ENCODE results near the gene MCOLN1. TPM values are rescaled to one million over a fixed set of nuclear protein-coding genes. Genes with fewer than 3 reads are reported as not detected.

The MCOLN1 gene
- total and polyA plus RNA-seq, 9 of the 15 experiments (the other 6 are each of a cell fraction or from before 2014, with no cell fraction given): 0.25 to 15.4 (median 7.1) TPM

DNA sequence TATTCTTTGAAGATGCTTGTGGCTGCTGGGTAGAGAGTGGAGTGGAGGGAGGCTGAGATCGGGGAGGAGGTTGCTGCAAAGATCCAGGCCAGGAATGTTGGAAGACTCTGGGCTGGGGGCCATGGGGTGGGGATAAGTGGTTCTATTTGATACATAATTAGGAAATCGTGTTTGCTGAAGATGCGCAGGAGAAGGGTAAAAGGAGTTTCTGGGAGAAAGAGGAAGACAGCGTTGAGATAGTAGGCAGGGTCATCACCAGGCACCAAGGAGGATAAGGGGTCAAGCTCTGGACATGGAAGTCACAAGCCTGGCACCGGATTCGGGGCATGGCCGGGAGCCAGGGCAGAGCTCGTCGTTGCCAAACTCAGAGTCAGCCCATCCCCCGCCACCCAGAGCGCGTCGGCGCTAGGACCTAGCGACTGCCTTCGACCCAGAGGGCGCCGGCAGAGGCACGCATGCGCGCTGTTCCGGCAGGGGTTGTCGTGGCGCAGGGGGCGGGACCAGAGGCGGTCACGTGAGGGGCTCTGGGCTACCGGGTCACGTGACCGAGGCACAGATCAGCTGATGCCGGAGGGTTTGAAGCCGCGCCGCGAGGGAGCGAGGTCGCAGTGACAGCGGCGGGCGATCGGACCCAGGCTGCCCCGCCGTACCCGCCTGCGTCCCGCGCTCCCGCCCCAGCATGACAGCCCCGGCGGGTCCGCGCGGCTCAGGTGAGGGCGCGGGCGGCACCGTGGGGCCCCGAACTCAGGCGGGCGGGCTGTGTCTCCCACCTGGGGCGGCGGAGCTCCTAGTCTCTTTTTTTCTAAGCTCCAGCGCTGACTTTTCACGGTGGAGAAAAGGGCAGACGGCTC lies at the start of gene MCOLN1 (continued):
- TF ChIP-seq XRCC5 (IDR thresholded peaks at IDR 0.05; ENCODE audit: low read depth, low read length): peak; percentile 93; the same call in 1 of the 2 replicates
- TF ChIP-seq NEUROD1 (IDR thresholded peaks at IDR 0.05; ENCODE audit: borderline replicate concordance, low read depth, low read length, partially characterized antibody): peak; percentile 92
- TF ChIP-seq TAF7 (tag; IDR thresholded peaks at IDR 0.05): no peak
- TF ChIP-seq ZNF589 (CRISPR knock-in tag; IDR thresholded peaks at IDR 0.05; ENCODE audit: low read depth): no peak
- no peak; the same call in 1 of the 2 replicates for TF ChIP-seq CBX5 (IDR thresholded peaks at IDR 0.05; ENCODE audit: borderline replicate concordance, low read depth)
- TF ChIP-seq RAD51 (IDR thresholded peaks at IDR 0.05; ENCODE audit: borderline replicate concordance, low read depth): peak; percentile 100
- no peak for TF ChIP-seq ZNF699 (CRISPR knock-in tag; IDR thresholded peaks at IDR 0.05; ENCODE audit: insufficient replicate concordance)
- no peak for TF ChIP-seq KHSRP (IDR thresholded peaks at IDR 0.05)
- no peak for TF ChIP-seq BRF1 (IDR thresholded peaks at IDR 0.05; ENCODE audit: borderline replicate concordance, extremely low read depth, insufficient read length)
- TF ChIP-seq FOXA1 (IDR thresholded peaks at IDR 0.05; ENCODE audit: borderline replicate concordance): no peak
- peak; percentile 96 to 97 for TF ChIP-seq NRF1 (conservative IDR thresholded peaks at IDR 0.05 in 1 of 2, IDR thresholded peaks at IDR 0.05 in 1 of 2)
- TF ChIP-seq, protein P1, sequence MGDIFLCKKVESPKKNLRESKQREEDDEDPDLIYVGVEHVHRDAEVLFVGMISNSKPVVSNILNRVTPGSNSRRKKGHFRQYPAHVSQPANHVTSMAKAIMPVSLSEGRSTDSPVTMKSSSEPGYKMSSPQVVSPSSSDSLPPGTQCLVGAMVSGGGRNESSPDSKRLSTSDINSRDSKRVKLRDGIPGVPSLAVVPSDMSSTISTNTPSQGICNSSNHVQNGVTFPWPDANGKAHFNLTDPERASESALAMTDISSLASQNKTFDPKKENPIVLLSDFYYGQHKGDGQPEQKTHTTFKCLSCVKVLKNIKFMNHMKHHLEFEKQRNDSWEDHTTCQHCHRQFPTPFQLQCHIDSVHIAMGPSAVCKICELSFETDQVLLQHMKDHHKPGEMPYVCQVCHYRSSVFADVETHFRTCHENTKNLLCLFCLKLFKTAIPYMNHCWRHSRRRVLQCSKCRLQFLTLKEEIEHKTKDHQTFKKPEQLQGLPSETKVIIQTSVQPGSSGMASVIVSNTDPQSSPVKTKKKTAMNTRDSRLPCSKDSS (IDR thresholded peaks at IDR 0.05; ENCODE audit: low read depth, partially characterized antibody): no peak
- TF ChIP-seq, protein P2, sequence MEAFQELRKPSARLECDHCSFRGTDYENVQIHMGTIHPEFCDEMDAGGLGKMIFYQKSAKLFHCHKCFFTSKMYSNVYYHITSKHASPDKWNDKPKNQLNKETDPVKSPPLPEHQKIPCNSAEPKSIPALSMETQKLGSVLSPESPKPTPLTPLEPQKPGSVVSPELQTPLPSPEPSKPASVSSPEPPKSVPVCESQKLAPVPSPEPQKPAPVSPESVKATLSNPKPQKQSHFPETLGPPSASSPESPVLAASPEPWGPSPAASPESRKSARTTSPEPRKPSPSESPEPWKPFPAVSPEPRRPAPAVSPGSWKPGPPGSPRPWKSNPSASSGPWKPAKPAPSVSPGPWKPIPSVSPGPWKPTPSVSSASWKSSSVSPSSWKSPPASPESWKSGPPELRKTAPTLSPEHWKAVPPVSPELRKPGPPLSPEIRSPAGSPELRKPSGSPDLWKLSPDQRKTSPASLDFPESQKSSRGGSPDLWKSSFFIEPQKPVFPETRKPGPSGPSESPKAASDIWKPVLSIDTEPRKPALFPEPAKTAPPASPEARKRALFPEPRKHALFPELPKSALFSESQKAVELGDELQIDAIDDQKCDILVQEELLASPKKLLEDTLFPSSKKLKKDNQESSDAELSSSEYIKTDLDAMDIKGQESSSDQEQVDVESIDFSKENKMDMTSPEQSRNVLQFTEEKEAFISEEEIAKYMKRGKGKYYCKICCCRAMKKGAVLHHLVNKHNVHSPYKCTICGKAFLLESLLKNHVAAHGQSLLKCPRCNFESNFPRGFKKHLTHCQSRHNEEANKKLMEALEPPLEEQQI (IDR thresholded peaks at IDR 0.05): no peak
- TF ChIP-seq KAT8 (IDR thresholded peaks at IDR 0.05; ENCODE audit: low read depth): no peak
- peak; percentile 37; the same call in 1 of the 2 replicates for TF ChIP-seq EP300 (IDR thresholded peaks at IDR 0.05; ENCODE audit: low read length)
- peak; percentile 62; the same call in 1 of the 2 replicates for TF ChIP-seq POLR2A (conservative IDR thresholded peaks at IDR 0.05)
- TF ChIP-seq, protein P3, sequence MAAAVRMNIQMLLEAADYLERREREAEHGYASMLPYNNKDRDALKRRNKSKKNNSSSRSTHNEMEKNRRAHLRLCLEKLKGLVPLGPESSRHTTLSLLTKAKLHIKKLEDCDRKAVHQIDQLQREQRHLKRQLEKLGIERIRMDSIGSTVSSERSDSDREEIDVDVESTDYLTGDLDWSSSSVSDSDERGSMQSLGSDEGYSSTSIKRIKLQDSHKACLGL (CRISPR knock-in tag; IDR thresholded peaks at IDR 0.05; ENCODE audit: borderline replicate concordance, poor library complexity, severe bottlenecking): peak; percentile 57
- TF ChIP-seq, protein P4, sequence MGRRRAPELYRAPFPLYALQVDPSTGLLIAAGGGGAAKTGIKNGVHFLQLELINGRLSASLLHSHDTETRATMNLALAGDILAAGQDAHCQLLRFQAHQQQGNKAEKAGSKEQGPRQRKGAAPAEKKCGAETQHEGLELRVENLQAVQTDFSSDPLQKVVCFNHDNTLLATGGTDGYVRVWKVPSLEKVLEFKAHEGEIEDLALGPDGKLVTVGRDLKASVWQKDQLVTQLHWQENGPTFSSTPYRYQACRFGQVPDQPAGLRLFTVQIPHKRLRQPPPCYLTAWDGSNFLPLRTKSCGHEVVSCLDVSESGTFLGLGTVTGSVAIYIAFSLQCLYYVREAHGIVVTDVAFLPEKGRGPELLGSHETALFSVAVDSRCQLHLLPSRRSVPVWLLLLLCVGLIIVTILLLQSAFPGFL (CRISPR knock-in tag; IDR thresholded peaks at IDR 0.05): no peak
- no peak for TF ChIP-seq RBM14 (IDR thresholded peaks at IDR 0.05; ENCODE audit: borderline replicate concordance, insufficient read depth, low read depth, low read length)
- 0 out of 2 replicates have a peak, but pooled peaks have one; percentile 53 for TF ChIP-seq NFRKB (IDR thresholded peaks at IDR 0.05; ENCODE audit: low read depth)
- TF ChIP-seq TCFL5 (CRISPR knock-in tag; conservative IDR thresholded peaks at IDR 0.05): no peak
- no peak; a peak in 1 of 4 replicates for TF ChIP-seq CSDE1 (IDR thresholded peaks at IDR 0.05)
- no peak for TF ChIP-seq TGIF2 (CRISPR knock-in tag; IDR thresholded peaks at IDR 0.05)
- peak; percentile 86 for TF ChIP-seq ERF (CRISPR knock-in tag; IDR thresholded peaks at IDR 0.05)

All from K562 (cell line).